ENCODE results near the gene RPS6KA6. TPM values are rescaled to one million over a fixed set of nuclear protein-coding genes. Genes with fewer than 3 reads are reported as not detected.

RPS6KA6 gene
- total and polyA plus RNA-seq, 2 donors (not counting 1 experiment from before 2014, with no cell fraction given): 0.37 to 0.59 TPM

DNA sequence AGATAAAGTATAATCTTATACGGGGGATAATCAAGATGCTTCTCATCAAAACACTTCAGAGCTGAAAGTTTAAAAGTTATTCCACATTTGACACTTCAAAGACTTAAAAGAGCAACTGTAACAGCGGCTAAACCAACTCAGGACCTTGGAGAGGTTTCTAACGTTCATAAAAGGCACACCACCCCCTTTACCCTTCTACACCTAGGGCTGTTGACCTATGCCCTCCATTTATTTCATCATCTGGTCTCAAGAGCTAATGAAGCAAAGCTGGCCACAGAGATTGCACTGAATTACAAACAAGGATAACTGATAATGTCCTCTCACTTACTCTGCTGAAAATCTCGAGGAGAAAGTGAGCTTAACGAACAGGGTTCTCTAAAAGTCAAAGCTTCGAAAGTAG is 1.1 kb upstream of the RPS6KA6 start:
- no peak overlapping the region for H3K27ac Mint-ChIP-seq
- Histone ChIP-seq H4K20me1 (ENCODE audit: control insufficient read depth, insufficient read depth, low read length, poor library complexity, severe bottlenecking) (no peaks in the 10 kb centered on the region), H3K4me3 (ENCODE audit: control extremely low read depth in 1 of 5, extremely low read depth in 1 of 5, insufficient read depth in 1 of 5, low read depth in 2 of 5, low read length in 4 of 5) (no peak overlapping the region), H3K27me3 (replicated peaks in 1 of 4; ENCODE audit: control extremely low read depth in 1 of 4, control insufficient read depth in 3 of 4, insufficient read depth in 4 of 4, low read length in 3 of 4) (peaks cover 0 to 3% (median 0%) of the 10 kb centered on the region in 4 experiments), H3K9me3 (ENCODE audit: control extremely low read depth in 1 of 3, control insufficient read depth in 2 of 3, insufficient read depth in 1 of 3, low read length in 2 of 3) (no peaks in the 10 kb centered on the region), H3K9ac (ENCODE audit: low read length) (no peak overlapping the region), H3K79me2 (ENCODE audit: control insufficient read depth, insufficient read depth, low read length) (no peaks in the 10 kb centered on the region), H3K4me1 (ENCODE audit: control insufficient read depth in 2 of 2, insufficient read depth in 2 of 2, low read length in 2 of 2) (no peaks in the 10 kb centered on the region), H3K36me3 (replicated peaks in 1 of 2; ENCODE audit: control extremely low read depth in 1 of 2, control insufficient read depth in 1 of 2, extremely low read depth in 1 of 2, insufficient read depth in 2 of 2, low read length in 1 of 2) (no peaks in the 10 kb centered on the region), H2AFZ (ENCODE audit: insufficient read depth, low read depth, low read length, poor library complexity, severe bottlenecking) (no peak overlapping the region), H3K27ac (ENCODE audit: low read length in 2 of 2) (no peak overlapping the region), H3K4me2 (replicated peaks; ENCODE audit: low read depth, low read length, poor library complexity, severe bottlenecking) (no peak overlapping the region)
- H3K4me1 Mint-ChIP-seq: peaks cover 5% of the 10 kb centered on the region
- ATAC-seq (ENCODE audit: low read depth) (no peak), DNase-seq (no peak)
- H3K27me3 Mint-ChIP-seq: peaks cover 14% of the 10 kb centered on the region
- H3K9me3 Mint-ChIP-seq (ENCODE audit: insufficient read depth): no peaks in the 10 kb centered on the region
- CTCF ChIA-PET: no interaction called here
- POLR2A ChIA-PET: no interaction called here
- TF ChIP-seq EZH2 (IDR thresholded peaks at IDR 0.05; ENCODE audit: borderline replicate concordance, insufficient read depth, low read depth, low read length, poor library complexity, severe bottlenecking): no peak
- TF ChIP-seq, protein P1, sequence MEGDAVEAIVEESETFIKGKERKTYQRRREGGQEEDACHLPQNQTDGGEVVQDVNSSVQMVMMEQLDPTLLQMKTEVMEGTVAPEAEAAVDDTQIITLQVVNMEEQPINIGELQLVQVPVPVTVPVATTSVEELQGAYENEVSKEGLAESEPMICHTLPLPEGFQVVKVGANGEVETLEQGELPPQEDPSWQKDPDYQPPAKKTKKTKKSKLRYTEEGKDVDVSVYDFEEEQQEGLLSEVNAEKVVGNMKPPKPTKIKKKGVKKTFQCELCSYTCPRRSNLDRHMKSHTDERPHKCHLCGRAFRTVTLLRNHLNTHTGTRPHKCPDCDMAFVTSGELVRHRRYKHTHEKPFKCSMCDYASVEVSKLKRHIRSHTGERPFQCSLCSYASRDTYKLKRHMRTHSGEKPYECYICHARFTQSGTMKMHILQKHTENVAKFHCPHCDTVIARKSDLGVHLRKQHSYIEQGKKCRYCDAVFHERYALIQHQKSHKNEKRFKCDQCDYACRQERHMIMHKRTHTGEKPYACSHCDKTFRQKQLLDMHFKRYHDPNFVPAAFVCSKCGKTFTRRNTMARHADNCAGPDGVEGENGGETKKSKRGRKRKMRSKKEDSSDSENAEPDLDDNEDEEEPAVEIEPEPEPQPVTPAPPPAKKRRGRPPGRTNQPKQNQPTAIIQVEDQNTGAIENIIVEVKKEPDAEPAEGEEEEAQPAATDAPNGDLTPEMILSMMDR (IDR thresholded peaks at IDR 0.05): no peak
- H3K4me3 Mint-ChIP-seq: no peak overlapping the region
- intact Hi-C loops (cut with micrococcal nuclease): no loop called here
- WGBS (ENCODE audit: insufficient coverage): no CpG with 5 or more reads among the region's 6 CpGs

DNA sequence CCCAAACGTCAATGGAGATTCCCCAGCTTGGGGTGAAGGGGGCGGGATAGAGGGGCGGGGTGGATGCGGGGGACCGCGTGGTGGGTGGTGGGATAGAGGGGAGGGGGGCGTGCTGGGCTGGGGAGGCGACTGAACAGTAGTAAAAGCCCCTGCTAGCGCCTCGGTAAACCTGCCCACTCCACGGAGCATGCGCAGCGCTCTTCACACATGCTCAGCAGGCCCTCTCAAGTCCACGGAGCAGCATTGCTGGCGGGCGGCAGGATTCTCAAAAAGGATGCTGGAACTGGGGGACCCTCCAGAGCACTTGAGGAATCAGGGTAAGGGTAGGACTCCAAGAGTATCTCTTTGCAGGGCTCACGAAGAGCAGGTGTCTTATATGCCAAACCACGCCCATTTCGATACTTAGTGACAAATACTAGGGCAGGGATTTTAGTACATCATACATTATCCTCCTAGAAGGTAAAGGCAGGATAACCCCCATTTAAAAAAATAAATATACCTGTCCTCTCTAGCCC is 378 bp upstream of the RPS6KA6 start:
- H2AFZ ChIP-seq (ENCODE audit: insufficient read depth, low read depth, low read length, poor library complexity, severe bottlenecking): no peak overlapping the region
- POLR2A ChIA-PET: no interaction called here
- Mint-ChIP-seq H3K4me1 (peaks cover 5% of the 10 kb centered on the region), H3K27ac (no peak overlapping the region), H3K27me3 (peaks cover 14% of the 10 kb centered on the region), H3K4me3 (peak overlapping the region; percentile 62), H3K9me3 (ENCODE audit: insufficient read depth) (no peaks in the 10 kb centered on the region)
- peak; percentile 57 for DNase-seq
- H3K4me1 ChIP-seq (ENCODE audit: control insufficient read depth in 2 of 2, insufficient read depth in 2 of 2, low read length in 2 of 2): no peaks in the 10 kb centered on the region
- no peaks in the 10 kb centered on the region for H3K36me3 ChIP-seq (replicated peaks in 1 of 2; ENCODE audit: control extremely low read depth in 1 of 2, control insufficient read depth in 1 of 2, extremely low read depth in 1 of 2, insufficient read depth in 2 of 2, low read length in 1 of 2)
- CTCF ChIA-PET: no interaction called here
- TF ChIP-seq EZH2 (IDR thresholded peaks at IDR 0.05; ENCODE audit: borderline replicate concordance, insufficient read depth, low read depth, low read length, poor library complexity, severe bottlenecking): no peak
- TF ChIP-seq, protein P1 (IDR thresholded peaks at IDR 0.05): no peak
- no peak overlapping the region for H3K27ac ChIP-seq (ENCODE audit: low read length in 2 of 2)
- H3K79me2 ChIP-seq (ENCODE audit: control insufficient read depth, insufficient read depth, low read length): no peaks in the 10 kb centered on the region
- ATAC-seq (ENCODE audit: low read depth): no peak
- no peaks in the 10 kb centered on the region for H4K20me1 ChIP-seq (ENCODE audit: control insufficient read depth, insufficient read depth, low read length, poor library complexity, severe bottlenecking)
- no peak overlapping the region for H3K9ac ChIP-seq (ENCODE audit: low read length)
- peak overlapping the region in 2 of 5 experiments; percentile 25 to 47 for H3K4me3 ChIP-seq (ENCODE audit: control extremely low read depth in 1 of 5, extremely low read depth in 1 of 5, insufficient read depth in 1 of 5, low read depth in 2 of 5, low read length in 4 of 5)
- no peaks in the 10 kb centered on the region for H3K9me3 ChIP-seq (ENCODE audit: control extremely low read depth in 1 of 3, control insufficient read depth in 2 of 3, insufficient read depth in 1 of 3, low read length in 2 of 3)
- 0% methylated on average over 4 of the region's 19 CpGs for WGBS (ENCODE audit: insufficient coverage)
- H3K4me2 ChIP-seq (replicated peaks; ENCODE audit: low read depth, low read length, poor library complexity, severe bottlenecking): peak overlapping the region; percentile 55
- intact Hi-C loops (cut with micrococcal nuclease): no loop called here
- H3K27me3 ChIP-seq (replicated peaks in 1 of 4; ENCODE audit: control extremely low read depth in 1 of 4, control insufficient read depth in 3 of 4, insufficient read depth in 4 of 4, low read length in 3 of 4): peaks cover 0 to 3% (median 0%) of the 10 kb centered on the region in 4 experiments

Data from B cell (primary cell).